GM18867 (cell line): ENCODE data around the gene EWSR1.

ENCODE experiments used
- ATAC-seq: cut with Tn5 transposase; IDR thresholded peaks from one replicate; pipeline ENCODE4 v1.9.1; 2021; ENCODE audit warnings: mild to moderate bottlenecking, moderate library complexity; ENCODE audit not compliant: unreplicated experiment

The EWSR1 gene

DNA sequence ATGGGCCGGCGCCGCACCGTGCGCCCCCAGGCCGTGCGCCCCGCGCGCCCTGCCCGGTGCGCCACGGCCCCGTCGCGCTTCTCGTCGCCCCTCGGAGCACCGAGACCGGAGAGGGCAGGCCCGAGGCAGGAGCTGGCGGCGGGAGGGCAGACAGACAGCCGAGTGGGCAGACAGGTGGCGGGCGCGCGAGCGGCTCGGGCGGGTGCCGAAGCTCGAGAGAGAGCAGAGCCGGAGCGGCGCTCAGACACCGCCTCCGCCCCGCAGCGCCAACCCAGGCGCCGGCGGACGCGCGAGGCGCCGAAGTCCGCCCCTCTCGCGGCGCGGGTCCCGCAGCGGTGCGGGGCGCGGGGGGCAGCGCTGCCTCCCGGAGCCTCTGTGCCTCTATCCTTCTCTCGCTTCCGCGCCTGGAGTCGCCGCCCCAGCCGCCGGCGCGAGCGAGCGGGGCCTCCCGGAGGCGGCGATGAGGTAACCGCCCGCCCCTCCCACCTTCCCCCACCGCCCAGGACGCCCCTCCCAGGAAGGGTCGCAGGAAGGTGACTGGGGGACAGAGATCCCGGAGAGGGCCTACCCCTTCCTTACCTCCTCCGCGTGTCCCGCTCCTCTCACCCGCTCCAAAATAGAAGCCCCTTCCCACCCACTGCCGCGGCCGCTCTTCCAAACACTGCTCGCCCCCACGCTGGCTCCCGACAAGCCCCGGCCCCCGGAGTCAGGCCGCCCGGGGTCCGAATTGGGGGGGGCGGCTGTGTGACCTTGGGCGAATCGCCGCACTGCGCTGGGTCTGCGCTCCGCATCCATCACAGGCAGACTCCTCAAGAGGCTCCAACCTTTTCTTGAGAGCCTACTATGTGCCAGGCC, 47.4 kb downstream of the EWSR1 start, which contains the start of gene RASL10A:
TSS of gene RASL10A (minus strand) at position 412 of the 855 bp plus-strand sequence. CDS start 451 bp downstream, outside the sequence.
- no peak for ATAC-seq

DNA sequence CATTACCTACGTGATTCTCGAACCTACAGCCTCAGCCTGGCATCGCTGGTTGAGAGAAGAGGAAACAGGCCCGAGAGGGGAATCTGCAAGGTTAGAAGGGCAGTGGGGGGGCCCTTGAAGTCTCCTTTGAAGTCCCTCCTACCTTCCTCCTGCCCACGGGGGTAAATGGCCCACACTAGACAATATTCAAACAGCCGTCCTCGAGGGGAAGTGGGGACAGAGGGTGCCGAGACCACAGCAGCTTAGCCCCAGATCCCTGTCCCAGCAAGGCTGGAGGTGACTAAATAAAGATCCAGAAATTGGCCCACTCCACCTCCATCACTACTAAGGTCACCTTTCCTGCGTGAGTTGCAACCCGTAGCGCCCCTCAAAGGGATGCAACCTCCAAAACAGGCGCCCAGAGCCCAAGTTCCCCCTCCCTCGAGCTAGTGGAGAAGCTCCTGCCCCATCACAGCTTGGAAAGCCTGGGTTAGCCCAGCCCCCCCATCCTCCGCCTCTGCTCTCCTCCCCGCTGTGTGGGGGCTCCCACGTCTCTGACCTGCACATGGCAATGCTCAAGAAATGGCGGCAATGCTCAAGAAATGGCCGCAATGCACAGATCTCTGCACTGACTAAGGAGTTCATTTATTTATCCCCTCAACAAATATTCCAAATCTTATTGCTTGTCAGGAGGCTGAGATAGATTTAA, 48.2 kb downstream of the EWSR1 start:
- ATAC-seq, result no peak

GRCh38 chr22:29317827-29318454, 49.9 kb downstream of the EWSR1 start:
- ATAC-seq, result no peak

DNA sequence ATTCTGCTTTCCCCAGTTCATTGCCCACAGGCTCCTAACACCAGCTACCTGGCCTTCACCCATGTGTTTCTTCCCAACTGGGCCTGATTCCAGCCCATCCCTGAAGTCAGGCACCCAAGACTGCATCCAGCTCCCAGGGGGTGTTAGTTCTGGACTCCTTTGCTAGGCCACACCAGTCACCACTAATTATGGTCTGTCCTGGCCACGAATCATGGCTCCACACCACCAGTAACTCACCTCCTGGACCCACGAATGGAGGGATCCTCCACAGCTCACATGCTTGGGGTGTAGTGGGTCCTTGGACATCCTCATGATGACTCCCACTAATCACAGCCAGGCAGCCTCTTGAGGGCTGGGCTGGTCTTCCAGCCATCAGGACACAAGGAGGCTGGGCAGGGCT, 51.0 kb downstream of the EWSR1 start:
- no peak for ATAC-seq

GRCh38 chr22:29320546-29320945, 52.5 kb downstream of the EWSR1 start:
- no peak for ATAC-seq

DNA sequence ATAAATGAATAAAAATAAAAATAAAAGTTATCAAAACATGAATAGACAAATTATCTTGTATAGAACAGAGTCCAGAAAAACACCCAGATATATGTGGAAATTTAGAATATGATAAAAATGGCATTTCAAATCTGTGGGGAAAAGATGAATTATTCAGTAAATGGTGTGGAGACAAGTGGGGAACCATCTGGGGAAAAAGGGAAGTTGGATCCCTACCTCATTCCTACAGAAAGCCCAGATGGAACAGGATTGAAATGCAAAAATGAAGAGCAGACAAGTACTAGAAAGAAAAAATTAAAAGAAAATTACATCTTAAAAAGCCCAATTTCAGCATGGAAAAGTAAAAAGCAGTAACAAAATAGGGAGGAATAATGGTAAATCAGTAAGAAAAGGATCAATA, 55.6 kb downstream of the EWSR1 start:
- ATAC-seq, result no peak

DNA sequence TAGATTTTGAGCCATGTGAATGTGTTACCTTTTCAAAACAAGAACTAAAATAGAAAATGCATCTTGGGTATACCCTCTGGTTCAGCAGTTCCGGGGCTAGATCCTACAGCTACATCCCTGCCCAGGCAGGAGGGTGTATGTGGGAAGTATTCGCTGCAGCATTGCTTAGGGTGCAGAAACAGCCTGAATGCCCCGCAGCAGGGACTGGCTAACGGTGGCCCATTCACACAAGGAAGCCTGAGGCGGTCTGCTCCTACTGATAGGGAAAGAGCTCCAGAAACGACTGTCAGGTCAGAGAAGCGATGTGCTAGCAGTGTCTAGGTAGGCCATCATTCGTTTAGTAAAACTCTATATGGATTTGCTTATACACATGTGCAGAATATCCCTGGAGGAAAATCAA, 57.3 kb downstream of the EWSR1 start:
- ATAC-seq, result no peak

DNA sequence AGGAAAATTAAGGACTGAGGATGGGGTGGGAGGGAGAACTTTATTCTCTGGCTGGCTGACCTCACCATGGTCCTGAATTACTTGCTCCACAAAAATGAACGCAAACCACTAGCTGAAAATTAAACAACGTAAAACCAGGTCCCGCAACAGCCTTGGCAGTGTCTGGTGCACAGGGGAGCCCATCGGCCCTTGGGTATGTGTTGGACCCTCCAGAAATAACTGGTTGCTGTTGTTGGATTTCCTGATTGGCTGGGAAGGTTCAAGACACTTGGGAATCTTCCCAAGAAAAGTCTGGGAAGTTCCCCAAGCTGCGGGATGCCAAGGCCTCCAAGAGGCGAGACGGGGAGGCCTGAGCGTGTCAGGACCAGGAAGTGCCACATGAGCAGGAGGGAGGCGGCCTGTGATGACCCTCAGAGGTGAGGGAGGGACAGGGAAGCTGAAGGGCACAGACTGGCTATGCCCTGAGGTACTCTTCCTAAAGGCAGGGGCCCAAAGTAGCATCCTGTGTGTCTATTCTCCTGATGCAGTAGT, 57.8 kb downstream of the EWSR1 start:
- ATAC-seq, result no peak

DNA sequence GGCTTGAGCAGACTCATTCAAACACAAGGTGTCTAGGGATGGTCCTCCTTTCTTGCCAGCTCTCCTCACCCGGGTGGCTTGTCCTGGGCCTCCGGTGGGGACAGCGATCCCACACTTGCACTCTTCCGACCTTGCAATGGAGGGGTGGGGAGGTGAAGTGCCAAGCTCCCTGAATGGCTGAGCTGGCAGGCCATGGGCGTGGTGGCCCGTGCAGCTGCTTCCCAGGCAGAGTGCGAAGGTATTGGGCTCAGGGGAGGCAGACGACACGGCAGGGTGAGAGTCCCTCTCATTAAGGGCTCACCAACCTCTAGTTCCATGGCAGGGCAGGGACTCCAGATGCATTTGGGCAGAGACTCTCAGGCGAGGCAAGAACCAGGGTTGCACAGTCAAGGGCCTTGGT, 58.4 kb downstream of the EWSR1 start:
- no peak for ATAC-seq

DNA sequence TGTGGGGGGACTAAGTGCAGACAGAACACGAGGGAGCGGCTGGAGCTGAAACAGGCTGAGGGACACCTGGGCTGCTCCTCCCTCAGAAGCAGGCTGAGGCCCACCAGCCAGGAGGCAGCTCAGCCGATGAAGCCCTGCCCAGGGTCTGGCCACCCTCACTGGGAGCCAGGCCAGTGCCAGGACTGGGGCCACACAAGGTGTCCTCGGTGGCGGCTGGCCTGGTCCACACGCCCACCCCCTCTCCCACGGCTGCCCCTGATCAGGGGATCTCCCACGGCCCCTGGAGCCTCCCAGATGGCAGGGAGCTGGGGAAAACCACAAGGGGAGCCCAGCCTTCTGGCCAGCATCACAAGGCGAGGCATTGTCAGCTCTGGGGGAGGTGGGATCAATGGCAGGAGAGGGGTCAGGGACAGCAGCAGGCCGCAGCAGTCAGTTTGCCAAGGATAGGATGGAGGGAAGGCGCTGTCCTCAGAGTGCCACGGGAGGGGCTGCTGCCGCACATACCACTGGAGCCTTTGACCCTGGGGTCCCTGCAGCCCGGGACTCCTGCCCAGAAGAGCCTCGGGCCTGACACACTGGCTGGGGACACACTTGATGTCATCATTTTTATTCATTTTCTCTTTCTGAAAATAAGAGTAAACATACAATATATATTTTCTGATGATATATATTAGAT, 59.2 kb downstream of the EWSR1 start:
- ATAC-seq, result no peak

DNA sequence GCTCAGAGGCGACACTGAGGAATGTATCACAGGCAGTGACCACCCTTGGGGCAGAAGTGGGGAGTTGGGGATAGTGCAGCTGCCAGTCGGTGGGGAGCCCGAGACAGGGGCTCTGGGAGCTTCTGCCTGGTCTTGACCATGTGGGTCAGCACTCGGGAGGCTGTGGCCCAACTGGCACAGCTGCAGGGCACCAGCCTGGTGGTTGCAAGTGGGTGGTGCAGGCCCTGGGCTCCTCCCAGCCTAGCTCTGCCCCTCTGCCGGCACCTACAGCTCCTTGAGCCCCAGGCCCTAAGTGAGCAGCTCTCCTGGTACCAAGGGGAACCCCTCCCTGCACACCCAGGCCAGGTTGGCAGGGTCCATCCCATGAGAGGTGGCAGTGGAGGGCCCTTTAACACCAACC, 60.0 kb downstream of the EWSR1 start:
- ATAC-seq, result no peak

- no peak for ATAC-seq
Measured at GRCh38 chr22:29328566-29329500, 60.8 kb downstream of the EWSR1 start.

DNA sequence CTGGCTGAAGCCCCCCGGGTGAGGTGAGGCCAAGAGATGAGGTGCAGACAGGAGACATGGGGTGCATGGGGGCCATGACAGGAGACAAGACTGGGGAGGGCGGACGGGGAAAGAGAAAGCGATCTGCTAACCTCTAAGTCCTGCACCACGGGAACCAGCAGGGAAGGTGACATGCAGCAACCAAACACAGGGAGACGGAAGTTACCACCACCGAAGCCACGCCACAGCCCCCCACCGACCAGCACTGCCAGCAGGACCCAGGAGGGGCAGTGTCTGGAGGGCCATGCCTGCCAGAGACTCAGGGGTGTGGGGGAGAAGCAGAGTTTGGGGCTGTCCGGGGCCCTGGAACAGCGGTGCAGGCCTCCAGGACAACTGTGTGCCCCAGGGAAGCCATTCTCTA, 61.5 kb downstream of the EWSR1 start:
- ATAC-seq, result no peak

- no peak for ATAC-seq
Measured at GRCh38 chr22:29330291-29330690, 62.2 kb downstream of the EWSR1 start.

GRCh38 chr22:29330753-29331152, 62.7 kb downstream of the EWSR1 start:
- ATAC-seq, result no peak

DNA sequence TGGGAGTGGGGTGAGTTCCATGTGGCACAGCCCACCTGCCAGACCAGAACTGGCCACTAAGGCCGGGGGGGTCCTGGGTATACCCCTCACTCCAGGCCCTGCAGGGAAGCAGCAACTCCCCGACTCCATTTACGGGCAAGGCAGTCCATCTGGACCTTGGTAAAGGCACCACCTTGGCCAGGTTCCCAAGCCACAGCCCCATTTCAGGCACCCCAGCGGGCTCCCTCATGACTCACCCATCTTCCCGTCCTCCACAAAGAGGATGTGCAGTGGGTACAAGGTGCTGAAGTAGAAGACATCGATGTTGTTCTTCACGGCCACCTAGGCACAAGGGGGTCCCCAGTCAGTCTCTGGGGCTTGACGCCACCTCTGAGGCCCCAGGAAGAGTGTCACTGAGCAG, 63.1 kb downstream of the EWSR1 start:
- no peak for ATAC-seq

DNA sequence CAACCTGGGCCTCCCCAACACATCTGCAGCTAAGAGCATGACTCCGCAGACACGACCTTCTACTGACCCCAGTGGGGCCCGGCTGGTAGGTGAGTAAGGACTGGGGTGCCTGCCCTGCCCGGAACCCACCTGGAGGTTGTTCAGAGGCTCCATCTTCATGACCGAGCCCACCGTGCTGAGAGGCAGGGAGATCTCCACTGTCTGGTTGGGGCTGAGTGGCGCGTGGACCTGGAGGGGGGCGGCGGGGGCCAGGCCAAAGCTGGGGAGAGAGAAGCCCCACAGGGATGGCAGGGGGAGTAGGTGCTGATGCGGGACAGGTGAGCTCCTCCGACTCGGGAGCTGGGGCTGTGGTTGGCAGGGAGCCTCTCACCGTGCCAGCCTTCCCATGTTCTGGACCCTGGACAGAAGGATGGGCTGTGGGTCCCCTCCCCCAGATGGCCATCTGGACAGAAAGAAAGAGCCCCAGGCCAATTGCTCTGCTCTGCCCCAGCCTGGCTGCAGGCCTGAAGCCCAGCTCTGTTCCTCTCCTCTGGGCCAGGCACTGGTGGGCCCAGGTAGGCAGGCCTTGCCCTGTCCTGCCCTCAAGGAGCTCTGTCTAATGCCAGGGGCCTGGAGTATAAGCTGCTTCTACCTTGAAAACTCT, 63.7 kb downstream of the EWSR1 start:
- ATAC-seq, result no peak

- ATAC-seq, result no peak
Measured at GRCh38 chr22:29332886-29333496, 64.9 kb downstream of the EWSR1 start.

DNA sequence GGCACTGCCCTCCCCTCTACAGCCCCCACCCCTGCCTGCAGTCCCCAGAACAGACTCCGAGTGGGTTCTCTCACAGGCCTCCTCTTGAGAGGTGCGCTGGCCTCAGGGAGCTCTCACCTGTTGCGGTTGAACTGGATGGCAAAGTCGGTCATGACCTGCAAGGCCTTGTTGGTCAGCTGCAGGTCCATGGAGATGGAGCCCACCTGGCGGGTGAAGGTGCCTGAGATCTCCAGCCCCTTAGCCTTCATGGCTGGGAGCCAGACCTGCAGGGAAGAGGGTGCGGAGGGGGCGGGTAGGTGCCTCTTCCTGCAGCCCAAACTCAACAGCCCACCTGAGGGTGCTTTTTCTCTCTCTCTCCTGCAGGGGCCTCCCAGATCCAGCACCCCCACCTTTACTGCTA, 66.1 kb downstream of the EWSR1 start:
- no peak for ATAC-seq
